GM20431 (cell line): ENCODE data around the gene SPATA16.

Source experiments
- in situ Hi-C: fragments of 300-500 bp; cut with MseI, MboI; formaldehyde crosslinking; loops from one replicate; pipeline ENCODE4 v1.15.0; 2020; ENCODE audit warnings: low sequenced_read_pairs; ENCODE audit not compliant: unreplicated experiment

Gene SPATA16

GRCh38 chr3:172848910-172849309, 292.1 kb downstream of the SPATA16 start:
- in situ Hi-C loops, result no loop called here

- in situ Hi-C loops, result no loop called here
These were observed 293.7 kb downstream of the SPATA16 start for GRCh38 chr3:172847292-172847691.

- in situ Hi-C loops, result no loop called here
These were observed 294.3 kb downstream of the SPATA16 start for GRCh38 chr3:172846706-172847105.

- in situ Hi-C loops, result no loop called here
These were observed 294.9 kb downstream of the SPATA16 start for GRCh38 chr3:172846103-172846561.

GRCh38 chr3:172844428-172844827, 296.6 kb downstream of the SPATA16 start:
- in situ Hi-C loops, result no loop called here

- in situ Hi-C loops, result no loop called here
These were observed 300.1 kb downstream of the SPATA16 start for GRCh38 chr3:172840913-172841312.

- in situ Hi-C loops, result no loop called here
These were observed 300.6 kb downstream of the SPATA16 start for GRCh38 chr3:172840463-172840862.

GRCh38 chr3:172839679-172840078, 301.4 kb downstream of the SPATA16 start:
- in situ Hi-C loops, result no loop called here
